Measurements from ENCODE around the gene GUCY1A1.

Gene GUCY1A1

DNA sequence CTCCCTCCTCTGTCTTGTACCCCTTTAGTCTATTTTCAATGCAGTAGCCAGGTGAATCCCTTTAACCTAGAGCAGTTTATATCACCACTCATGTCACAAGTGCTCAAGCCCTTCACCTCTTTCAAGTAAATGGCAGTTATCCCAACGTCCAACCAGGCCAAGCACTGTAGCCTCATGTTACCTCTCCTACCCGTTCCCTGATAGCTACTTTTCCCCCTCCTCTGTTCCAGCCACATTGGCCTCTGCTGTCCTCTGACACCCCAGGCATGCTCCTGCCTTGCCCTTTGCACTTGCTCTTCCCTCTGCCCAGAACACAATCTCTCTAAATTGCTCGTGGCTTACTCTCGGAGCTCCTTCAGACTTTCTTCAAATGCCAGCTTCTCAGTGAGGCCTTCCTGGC lies 107.4 kb downstream of the GUCY1A1 start:
- no peak overlapping the region for H4K8ac ChIP-seq (ENCODE audit: low read depth, low read length)
- no peaks in the 10 kb centered on the region for H3K27me3 ChIP-seq (ENCODE audit: insufficient read depth, low read length, poor library complexity)
- no peak overlapping the region for H3K4me2 ChIP-seq (ENCODE audit: low read length)
- H3K4me1 ChIP-seq (ENCODE audit: control insufficient read depth, low read depth, low read length) = no peaks in the 10 kb centered on the region
- H2BK5ac ChIP-seq (ENCODE audit: low read length) = no peak overlapping the region
- no peak overlapping the region for H2AK5ac ChIP-seq (ENCODE audit: low read length)
- no peak overlapping the region for H3K56ac ChIP-seq (ENCODE audit: low read length)
- no peak overlapping the region for H3K23ac ChIP-seq (ENCODE audit: low read length)
- no peak for DNase-seq
- no peak overlapping the region for H4K5ac ChIP-seq (ENCODE audit: low read length)
- H2BK120ac ChIP-seq (ENCODE audit: low read depth, low read length) = no peak overlapping the region
- no peak overlapping the region for H3K27ac ChIP-seq (ENCODE audit: low read depth, low read length)
- H2BK15ac ChIP-seq (replicated peaks; ENCODE audit: low read depth) = no peak overlapping the region
- H3K79me2 ChIP-seq (ENCODE audit: control insufficient read depth, insufficient read depth, low read length) = no peaks in the 10 kb centered on the region
- WGBS (ENCODE audit: extremely low coverage, insufficient coverage, low lambda C conversion rate) = no CpG with 5 or more reads among the region's 4 CpGs
- no peaks in the 10 kb centered on the region for H3K79me1 ChIP-seq (ENCODE audit: low read length)
- no peak overlapping the region for H3K4me3 ChIP-seq (ENCODE audit: low read length)
- no peaks in the 10 kb centered on the region for H3K36me3 ChIP-seq (ENCODE audit: control insufficient read depth, insufficient read depth, low read length)
- no peak overlapping the region for H3K9ac ChIP-seq (ENCODE audit: low read length)
- H3K4ac ChIP-seq (ENCODE audit: low read depth, low read length) = no peak overlapping the region
- H3K18ac ChIP-seq (ENCODE audit: low read length) = no peak overlapping the region

DNA sequence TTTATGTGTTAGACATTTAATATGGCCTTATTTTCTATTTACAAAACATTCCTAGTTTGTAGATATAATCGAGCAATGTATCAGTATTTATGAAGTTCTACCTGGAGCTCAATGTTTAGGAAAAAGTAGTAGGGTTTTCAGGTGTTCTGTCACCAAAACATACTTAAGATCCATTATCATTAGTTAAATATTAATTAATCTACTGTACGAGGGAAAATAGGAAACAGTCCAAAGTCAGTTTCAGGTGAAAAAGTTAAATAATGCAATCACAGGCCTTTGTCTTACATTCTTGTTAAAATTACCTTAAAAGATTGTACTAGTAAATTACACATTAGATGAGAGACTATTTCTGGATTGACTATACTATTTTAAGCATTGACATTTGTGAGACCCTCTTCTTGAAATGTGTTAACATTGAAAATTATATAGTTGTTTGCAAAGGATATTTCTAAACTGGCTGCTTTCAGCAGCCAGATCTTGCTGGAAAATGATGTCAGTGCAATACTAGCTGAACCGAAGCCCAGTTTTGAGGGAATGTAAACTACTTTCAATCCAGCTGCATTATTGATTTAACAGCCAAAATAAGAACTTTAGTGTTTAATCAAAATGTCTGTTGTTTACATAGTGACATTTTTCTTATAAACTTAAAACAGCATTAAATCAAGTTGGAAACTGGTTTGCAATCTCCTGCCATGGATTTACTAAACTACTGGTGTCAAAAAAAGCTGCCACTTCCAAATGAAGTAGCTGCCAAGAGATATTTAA lies 111.5 kb downstream of the GUCY1A1 start:
- Histone ChIP-seq H3K79me2 (ENCODE audit: control insufficient read depth, insufficient read depth, low read length) (no peaks in the 10 kb centered on the region), H3K56ac (ENCODE audit: low read length) (no peak overlapping the region), H3K18ac (ENCODE audit: low read length) (no peak overlapping the region), H2BK15ac (replicated peaks; ENCODE audit: low read depth) (no peak overlapping the region), H3K36me3 (ENCODE audit: control insufficient read depth, insufficient read depth, low read length) (no peaks in the 10 kb centered on the region), H3K79me1 (ENCODE audit: low read length) (no peaks in the 10 kb centered on the region), H3K4me3 (ENCODE audit: low read length) (no peak overlapping the region), H3K4me1 (ENCODE audit: control insufficient read depth, low read depth, low read length) (no peaks in the 10 kb centered on the region), H3K4ac (ENCODE audit: low read depth, low read length) (no peak overlapping the region), H3K4me2 (ENCODE audit: low read length) (no peak overlapping the region), H3K23ac (ENCODE audit: low read length) (no peak overlapping the region), H3K27me3 (ENCODE audit: insufficient read depth, low read length, poor library complexity) (no peaks in the 10 kb centered on the region), H3K27ac (ENCODE audit: low read depth, low read length) (no peak overlapping the region), H2AK5ac (ENCODE audit: low read length) (no peak overlapping the region), H2BK5ac (ENCODE audit: low read length) (no peak overlapping the region), H2BK120ac (ENCODE audit: low read depth, low read length) (no peak overlapping the region), H4K8ac (ENCODE audit: low read depth, low read length) (no peak overlapping the region), H4K5ac (ENCODE audit: low read length) (no peak overlapping the region), H3K9ac (ENCODE audit: low read length) (no peak overlapping the region)
- no CpG with 5 or more reads among the region's 3 CpGs for WGBS (ENCODE audit: extremely low coverage, insufficient coverage, low lambda C conversion rate)
- DNase-seq = no peak

DNA sequence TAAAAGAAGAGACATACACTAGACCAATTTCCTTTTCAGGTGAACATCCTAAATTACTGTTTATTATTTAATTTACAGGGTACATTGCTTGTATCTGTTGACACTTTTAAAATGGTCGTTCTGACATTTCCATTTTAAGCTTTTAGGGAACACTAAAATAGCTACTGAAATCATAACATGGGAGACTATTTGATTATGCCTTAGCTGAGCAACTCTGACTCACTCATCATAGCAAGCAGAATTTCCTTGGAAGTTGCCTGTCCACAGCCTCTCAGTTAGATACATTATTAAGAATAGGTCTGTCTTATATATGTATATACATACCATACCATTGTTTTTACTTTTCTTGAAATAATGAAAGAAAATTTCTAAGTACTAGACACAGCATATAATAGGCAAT lies 114.1 kb downstream of the GUCY1A1 start:
- no peaks in the 10 kb centered on the region for H3K79me2 ChIP-seq (ENCODE audit: control insufficient read depth, insufficient read depth, low read length)
- no peak overlapping the region for H2BK120ac ChIP-seq (ENCODE audit: low read depth, low read length)
- H3K4me3 ChIP-seq (ENCODE audit: low read length) = no peak overlapping the region
- no peak overlapping the region for H3K9ac ChIP-seq (ENCODE audit: low read length)
- no peak for DNase-seq
- no peak overlapping the region for H3K4ac ChIP-seq (ENCODE audit: low read depth, low read length)
- no CpG with 5 or more reads among the region's 1 CpG for WGBS (ENCODE audit: extremely low coverage, insufficient coverage, low lambda C conversion rate)
- H2AK5ac ChIP-seq (ENCODE audit: low read length) = no peak overlapping the region
- no peak overlapping the region for H4K8ac ChIP-seq (ENCODE audit: low read depth, low read length)
- H3K4me2 ChIP-seq (ENCODE audit: low read length) = no peak overlapping the region
- H3K4me1 ChIP-seq (ENCODE audit: control insufficient read depth, low read depth, low read length) = no peaks in the 10 kb centered on the region
- H4K5ac ChIP-seq (ENCODE audit: low read length) = no peak overlapping the region
- no peak overlapping the region for H3K56ac ChIP-seq (ENCODE audit: low read length)
- H3K18ac ChIP-seq (ENCODE audit: low read length) = no peak overlapping the region
- H3K27ac ChIP-seq (ENCODE audit: low read depth, low read length) = no peak overlapping the region
- H3K27me3 ChIP-seq (ENCODE audit: insufficient read depth, low read length, poor library complexity) = no peaks in the 10 kb centered on the region
- H3K79me1 ChIP-seq (ENCODE audit: low read length) = no peaks in the 10 kb centered on the region
- no peak overlapping the region for H3K23ac ChIP-seq (ENCODE audit: low read length)
- no peaks in the 10 kb centered on the region for H3K36me3 ChIP-seq (ENCODE audit: control insufficient read depth, insufficient read depth, low read length)
- H2BK5ac ChIP-seq (ENCODE audit: low read length) = no peak overlapping the region
- no peak overlapping the region for H2BK15ac ChIP-seq (replicated peaks; ENCODE audit: low read depth)

DNA sequence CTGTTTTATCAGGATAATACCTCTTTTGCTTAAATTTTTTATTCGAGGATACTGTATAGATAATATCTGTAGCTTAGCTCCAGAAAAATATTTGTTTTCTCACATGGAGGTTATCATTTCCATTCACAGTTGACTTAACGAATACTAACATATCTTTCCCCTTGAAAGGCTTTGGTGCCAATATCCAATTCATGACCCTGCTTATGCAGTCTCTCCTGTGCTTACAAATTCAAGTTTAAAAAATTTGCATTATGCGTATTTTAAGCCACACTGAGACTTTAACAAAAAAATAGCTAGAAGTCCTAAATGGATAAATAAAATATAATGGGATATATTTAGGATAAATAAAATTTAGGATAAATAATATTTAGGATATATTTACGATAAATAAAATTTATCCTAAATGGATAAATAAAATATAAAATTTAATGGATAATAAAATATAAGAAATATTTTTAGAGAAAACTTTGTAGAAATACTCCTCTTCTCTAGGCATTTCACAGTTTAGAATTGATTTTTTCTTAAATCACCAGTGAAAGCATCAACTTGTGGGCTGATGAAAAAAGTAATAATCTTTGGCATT lies 114.7 kb downstream of the GUCY1A1 start:
- Histone ChIP-seq H2BK5ac (ENCODE audit: low read length) (no peak overlapping the region), H3K23ac (ENCODE audit: low read length) (no peak overlapping the region), H3K4me1 (ENCODE audit: control insufficient read depth, low read depth, low read length) (no peaks in the 10 kb centered on the region), H4K5ac (ENCODE audit: low read length) (no peak overlapping the region), H3K4ac (ENCODE audit: low read depth, low read length) (no peak overlapping the region), H3K27ac (ENCODE audit: low read depth, low read length) (no peak overlapping the region), H4K8ac (ENCODE audit: low read depth, low read length) (no peak overlapping the region), H3K56ac (ENCODE audit: low read length) (no peak overlapping the region), H2AK5ac (ENCODE audit: low read length) (no peak overlapping the region), H3K4me3 (ENCODE audit: low read length) (no peak overlapping the region), H3K79me2 (ENCODE audit: control insufficient read depth, insufficient read depth, low read length) (no peaks in the 10 kb centered on the region), H3K36me3 (ENCODE audit: control insufficient read depth, insufficient read depth, low read length) (no peaks in the 10 kb centered on the region), H2BK120ac (ENCODE audit: low read depth, low read length) (no peak overlapping the region), H2BK15ac (replicated peaks; ENCODE audit: low read depth) (no peak overlapping the region), H3K4me2 (ENCODE audit: low read length) (no peak overlapping the region), H3K27me3 (ENCODE audit: insufficient read depth, low read length, poor library complexity) (no peaks in the 10 kb centered on the region), H3K79me1 (ENCODE audit: low read length) (no peaks in the 10 kb centered on the region), H3K9ac (ENCODE audit: low read length) (no peak overlapping the region), H3K18ac (ENCODE audit: low read length) (no peak overlapping the region)
- no peak for DNase-seq
- 100% methylated on average over 1 of the region's 4 CpGs for WGBS (ENCODE audit: extremely low coverage, insufficient coverage, low lambda C conversion rate)
